Thyroid gland (tissue), 4 donors: ENCODE measurements around the gene RAB6A.

ENCODE experiments used
- CTCF ChIP-seq, 6 experiments: fragments of 200-600 bp in 3 of 6; fragments of 450-650 bp in 3 of 6; sonication (generic) in 3 of 6; IDR thresholded peaks; one replicate each; pipeline ENCODE4 v1.5.1; 2016 to 2019; ENCODE audit warnings: antibody characterized with exemption in 6 of 6, mild to moderate bottlenecking in 2 of 6, inconsistent platforms in 1 of 6, moderate library complexity in 1 of 6
- POLR2A ChIP-seq, 2 donors: fragments of 450-650 bp; IDR thresholded peaks; one replicate each; pipeline ENCODE4 v1.6.1; 2017; ENCODE audit warnings: antibody characterized with exemption in 2 of 2, mild to moderate bottlenecking in 2 of 2, moderate library complexity in 1 of 2

GRCh38 chr11:73660497-73661034 lies 100.3 kb downstream of the RAB6A start:
- TF ChIP-seq CTCF (IDR thresholded peaks at IDR 0.05) (no peak), POLR2A (IDR thresholded peaks at IDR 0.05) (no peak)
